GM12801 (cell line): Measurements from ENCODE around the gene NRBF2.

Experiments used
- CTCF ChIP-seq: IDR thresholded peaks from one replicate; pipeline ENCODE4 v1.5.1; 2011; ENCODE audit warnings: control low read depth; ENCODE audit not compliant: insufficient read length; ENCODE audit errors: extremely low read depth

Gene NRBF2

GRCh38 chr10:63129888-63130287 is 3.2 kb upstream of the NRBF2 start:
- TF ChIP-seq CTCF, result no peak

GRCh38 chr10:63132651-63133055 is 475 bp upstream of the NRBF2 start:
- TF ChIP-seq CTCF, result no peak

GRCh38 chr10:63133821-63134557 is 861 bp downstream of the NRBF2 start:
- no peak for TF ChIP-seq CTCF

- no peak for TF ChIP-seq CTCF
Measured at GRCh38 chr10:63137306-63137705, 4.2 kb downstream of the NRBF2 start.

GRCh38 chr10:63140077-63140476 is 6.9 kb downstream of the NRBF2 start:
- TF ChIP-seq CTCF, result no peak

- no peak for TF ChIP-seq CTCF
Measured at GRCh38 chr10:63142136-63142535, 9.0 kb downstream of the NRBF2 start.

GRCh38 chr10:63143987-63144386 is 10.9 kb downstream of the NRBF2 start:
- no peak for TF ChIP-seq CTCF
